Natural killer cell treated with Interleukin-12 subunit alpha and Interleukin-12 subunit beta and Interleukin-15 and Interleukin-18, amount 100 ng/mL, for 72 hours (primary cell): Measurements from ENCODE around the gene CST9. TPM values are rescaled to one million over a fixed set of nuclear protein-coding genes. Genes with fewer than 3 reads are reported as not detected.
"Not testable (repeated sequence)": the region's sequence is repeated elsewhere in the genome, so short reads cannot be mapped to it uniquely, and the experiment has no call there.

Experiments used
- ATAC-seq, 2 donors: fragments of 150-1000 bp; cut with Tn5 transposase in 1 of 2; sonication (Bioruptor Pico), chemical (Tn5 transposase) in 1 of 2; 2 replicates each; pipeline ENCODE4 v1.10.0; 2021
- DNase-seq: peaks from one replicate; pipeline ENCODE4 v3.0.0; 2022; ENCODE audit warnings: low spot score
- H3K27ac Mint-ChIP-seq, 2 donors: 1 replicate in 1 of 2; 2 replicates in 1 of 2; pipeline ENCODE4 v1.8.0; 2022; ENCODE audit warnings: mixed read lengths in 2 of 2, mild to moderate bottlenecking in 1 of 2, moderate library complexity in 1 of 2
- H3K27me3 Mint-ChIP-seq, 2 donors: 1 replicate in 1 of 2; 2 replicates in 1 of 2; pipeline ENCODE4 v1.8.0; 2022; ENCODE audit warnings: mixed read lengths in 2 of 2
- H3K36me3 Mint-ChIP-seq: one replicate; pipeline ENCODE4 v1.8.0; 2022; ENCODE audit warnings: mixed read lengths
- H3K4me1 Mint-ChIP-seq, 2 donors: 1 replicate in 1 of 2; 2 replicates in 1 of 2; pipeline ENCODE4 v1.8.0; 2022; ENCODE audit warnings: low read depth in 2 of 2, mixed read lengths in 2 of 2, mild to moderate bottlenecking in 1 of 2
- H3K4me3 Mint-ChIP-seq: one replicate; pipeline ENCODE4 v1.8.0; 2022; ENCODE audit warnings: mixed read lengths
- H3K9me3 Mint-ChIP-seq: 2 replicates; pipeline ENCODE4 v1.8.0; 2022; ENCODE audit warnings: mixed read lengths
- total RNA-seq, 2 donors: library from RNA; stranded (reverse); gene quantifications; one replicate each; pipeline ENCODE4 v1.2.3, GENCODE V29; 2022

CST9 gene
- total RNA-seq, 2 donors from 2014 or later, result not detected

DNA sequence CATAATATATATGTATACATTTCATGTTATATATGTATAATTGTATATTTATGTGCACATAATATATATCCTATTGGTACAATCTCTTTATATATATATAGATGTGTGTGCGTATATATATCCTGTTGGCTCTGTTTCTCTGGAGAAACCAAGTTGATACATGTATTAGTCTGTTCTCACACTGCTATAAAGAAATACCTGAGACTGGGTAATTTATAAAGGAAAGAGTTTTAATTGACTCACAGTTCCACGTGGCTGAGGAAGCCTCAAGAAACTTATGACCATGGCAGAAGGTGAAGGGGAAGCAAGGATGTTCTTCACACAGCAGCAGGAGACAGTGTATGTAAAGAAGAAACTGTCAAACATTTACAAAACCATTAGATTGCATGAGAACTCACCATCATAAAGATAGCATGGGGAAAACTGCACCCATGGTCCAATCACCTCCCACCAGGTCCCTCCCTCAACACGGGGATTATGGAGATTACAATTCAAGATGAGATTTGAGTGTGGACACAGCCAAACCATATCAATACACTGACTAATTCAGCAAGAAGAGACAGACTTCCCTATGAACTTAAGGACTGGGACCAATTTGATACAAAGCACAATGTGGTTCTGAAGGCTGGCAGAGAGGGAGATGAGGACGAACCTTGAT, 18.1 kb upstream of the CST9 start:
- no peak for ATAC-seq
- Mint-ChIP-seq H3K36me3 (no peaks in the 10 kb centered on the region), H3K9me3 (no peaks in the 10 kb centered on the region), H3K4me1 (peaks cover 3 to 5% of the 10 kb centered on the region in 2 donors), H3K4me3 (no peak overlapping the region), H3K27ac (no peak overlapping the region), H3K27me3 (peaks cover 23 to 24% of the 10 kb centered on the region in 2 donors)
- no peak for DNase-seq

DNA sequence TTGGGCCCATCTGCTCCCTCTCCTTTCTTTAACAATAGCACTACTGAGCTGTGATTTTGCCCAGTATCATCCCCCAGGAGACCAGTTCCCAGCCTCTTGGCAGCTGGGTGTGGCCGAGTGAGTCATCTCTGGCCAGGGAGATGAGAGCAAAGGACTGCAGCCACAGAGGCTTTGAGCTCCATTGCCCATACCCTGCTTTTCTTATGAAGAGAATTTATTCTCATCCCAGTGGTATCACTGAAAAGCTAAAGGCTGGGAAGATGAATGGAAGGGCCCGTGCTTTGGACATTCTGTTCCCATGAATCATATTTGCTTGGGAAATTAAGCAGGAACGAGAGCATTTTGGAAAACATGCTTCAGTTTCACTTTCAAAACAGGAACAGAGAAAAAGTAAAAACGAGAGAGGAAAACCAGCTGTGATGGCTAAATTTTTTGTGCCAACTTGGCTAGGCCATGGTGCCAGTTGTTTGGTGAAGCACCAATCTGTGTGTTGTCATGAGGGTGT, 17.2 kb upstream of the CST9 start:
- H3K27ac Mint-ChIP-seq, result peak overlapping the region in 1 of 2 donors; percentile 55
- no peak for DNase-seq
- no peak overlapping the region for H3K4me3 Mint-ChIP-seq
- peaks cover 3 to 5% of the 10 kb centered on the region in 2 donors for H3K4me1 Mint-ChIP-seq
- peaks cover 4% of the 10 kb centered on the region for H3K36me3 Mint-ChIP-seq
- peaks cover 26 to 33% of the 10 kb centered on the region in 2 donors for H3K27me3 Mint-ChIP-seq
- H3K9me3 Mint-ChIP-seq, result no peaks in the 10 kb centered on the region
- ATAC-seq, result no peak

DNA sequence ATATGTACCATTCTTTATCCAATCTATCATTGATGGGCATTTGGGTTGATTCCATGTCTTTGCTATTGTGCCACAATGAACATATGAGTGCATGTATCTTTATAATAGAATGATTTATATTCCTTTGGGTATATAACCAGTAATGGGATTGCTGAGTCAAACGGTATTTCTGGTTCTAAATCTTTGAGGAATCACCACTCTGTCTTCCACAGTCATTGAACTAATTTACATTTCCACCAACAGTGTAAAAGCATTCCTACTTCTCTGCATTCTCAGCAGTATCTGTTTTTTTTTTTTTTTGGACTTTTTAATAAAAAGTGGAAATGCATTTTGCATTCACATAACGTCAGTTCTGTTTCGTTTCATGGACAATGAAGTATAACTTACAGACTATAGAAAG, 16.7 kb upstream of the CST9 start:
- not testable (repeated sequence) for H3K4me3 Mint-ChIP-seq, H3K4me1 Mint-ChIP-seq, ATAC-seq, H3K9me3 Mint-ChIP-seq, H3K27ac Mint-ChIP-seq, DNase-seq, H3K36me3 Mint-ChIP-seq
- peaks cover 28 to 33% of the 10 kb centered on the region in 2 donors for H3K27me3 Mint-ChIP-seq

DNA sequence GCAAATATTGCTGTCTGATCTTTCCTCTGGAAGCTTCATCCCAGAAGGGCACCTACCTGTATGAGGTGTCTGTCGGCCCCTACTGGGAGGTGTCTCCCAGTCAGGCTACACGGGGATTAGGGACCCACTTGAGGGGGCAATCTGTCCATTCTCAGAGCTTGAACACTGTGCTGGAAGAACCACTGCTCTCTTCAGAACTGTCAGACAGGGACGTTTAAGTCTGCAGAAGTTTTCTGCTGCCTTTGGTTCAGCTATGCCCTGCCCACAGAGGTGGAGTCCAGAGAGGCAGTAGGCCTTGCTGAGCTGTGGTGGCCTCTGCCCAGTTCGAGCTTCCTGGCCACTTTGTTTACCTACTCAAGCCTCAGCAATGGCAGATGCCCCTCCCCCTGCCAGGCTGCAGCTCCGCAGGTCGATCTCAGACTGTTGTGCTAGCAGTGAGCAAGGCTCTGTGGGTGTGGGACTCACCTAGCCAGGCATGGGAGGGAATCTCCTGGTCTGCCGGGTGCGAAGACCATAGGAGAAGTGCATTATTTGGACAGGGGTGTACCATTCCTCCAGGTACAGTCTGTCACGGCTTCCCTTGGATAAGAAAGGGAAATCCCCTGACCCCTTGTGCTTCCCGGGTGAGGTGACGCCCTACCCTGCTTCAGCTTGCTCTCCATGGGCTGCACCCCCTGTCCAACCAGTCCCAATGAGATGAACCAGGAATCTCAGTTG, 15.1 kb upstream of the CST9 start:
- H3K27ac Mint-ChIP-seq, H3K36me3 Mint-ChIP-seq, H3K4me3 Mint-ChIP-seq, ATAC-seq, DNase-seq, H3K9me3 Mint-ChIP-seq, H3K4me1 Mint-ChIP-seq: not testable (repeated sequence)
- peaks cover 31 to 41% of the 10 kb centered on the region in 2 donors for H3K27me3 Mint-ChIP-seq

DNA sequence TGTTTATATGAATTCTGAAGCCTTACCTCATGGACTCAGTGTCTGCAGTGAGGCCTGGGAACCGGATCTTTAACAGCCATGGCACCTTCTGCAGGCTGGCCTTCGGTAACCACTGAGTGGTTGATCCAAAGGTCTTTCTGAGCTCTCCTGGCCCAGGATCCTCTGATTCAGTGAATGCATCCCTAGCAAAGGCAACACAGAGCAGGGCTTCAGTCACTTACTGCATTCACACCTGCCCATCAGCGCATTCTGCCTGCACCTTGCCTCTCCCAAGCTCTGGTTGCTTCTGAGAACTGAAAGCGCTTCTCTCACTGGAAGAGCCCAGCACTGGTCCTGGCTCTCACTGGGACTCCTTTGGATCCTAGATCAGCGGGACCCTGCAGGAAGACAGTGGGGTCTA, 8.4 kb upstream of the CST9 start:
- peaks cover 20 to 21% of the 10 kb centered on the region in 2 donors for H3K27me3 Mint-ChIP-seq
- H3K4me3 Mint-ChIP-seq, result no peak overlapping the region
- no peaks in the 10 kb centered on the region for H3K9me3 Mint-ChIP-seq
- no peak for DNase-seq
- ATAC-seq, result no peak
- no peaks in the 10 kb centered on the region for H3K4me1 Mint-ChIP-seq
- H3K27ac Mint-ChIP-seq, result no peak overlapping the region
- peaks cover 4% of the 10 kb centered on the region for H3K36me3 Mint-ChIP-seq

DNA sequence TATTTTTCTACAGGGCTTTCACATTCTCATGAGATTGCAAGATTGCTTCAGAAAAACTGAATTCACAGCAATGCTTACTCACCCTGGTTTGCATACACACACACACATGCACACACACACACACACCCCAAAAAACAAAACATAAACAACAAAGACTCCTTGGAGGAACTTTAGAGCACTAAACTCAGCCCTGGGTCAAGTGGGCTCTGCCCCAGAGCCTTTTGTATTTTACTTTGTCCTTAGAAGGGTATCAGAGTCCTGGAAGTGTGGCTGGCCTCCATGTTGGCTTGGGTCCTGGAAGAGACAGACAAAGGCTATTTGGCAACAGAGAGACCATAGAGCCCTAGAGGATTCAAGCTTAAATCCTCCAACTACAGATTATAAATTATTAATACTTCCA, 8.0 kb upstream of the CST9 start:
- Mint-ChIP-seq H3K27me3 (peaks cover 15 to 19% of the 10 kb centered on the region in 2 donors), H3K9me3 (no peaks in the 10 kb centered on the region), H3K27ac (no peak overlapping the region), H3K4me1 (no peaks in the 10 kb centered on the region), H3K4me3 (no peak overlapping the region), H3K36me3 (peaks cover 4% of the 10 kb centered on the region)
- ATAC-seq (no peak), DNase-seq (no peak)

DNA sequence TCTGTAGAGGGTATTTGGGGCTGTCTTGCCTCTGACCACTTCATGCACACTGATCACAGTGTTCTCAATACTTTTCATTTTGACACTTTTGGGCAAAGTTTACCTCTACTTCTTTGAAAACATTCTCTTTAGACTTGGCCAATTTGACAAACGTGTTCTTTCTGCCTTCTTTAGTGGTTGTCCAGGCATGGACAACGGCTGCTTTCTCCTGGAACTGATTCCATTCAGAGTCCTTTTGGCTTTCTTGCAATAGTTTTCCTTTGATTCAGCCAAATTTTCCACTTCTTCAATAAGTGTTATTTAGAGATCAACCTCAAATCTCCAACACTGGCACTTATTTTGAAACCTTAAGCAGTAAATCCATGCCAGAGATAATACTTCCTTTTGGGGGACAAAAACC, 6.7 kb upstream of the CST9 start:
- Mint-ChIP-seq H3K4me1 (no peaks in the 10 kb centered on the region), H3K27ac (no peak overlapping the region), H3K36me3 (no peaks in the 10 kb centered on the region), H3K27me3 (peaks cover 7 to 10% of the 10 kb centered on the region in 2 donors), H3K9me3 (no peaks in the 10 kb centered on the region), H3K4me3 (no peak overlapping the region)
- DNase-seq (no peak), ATAC-seq (no peak)

DNA sequence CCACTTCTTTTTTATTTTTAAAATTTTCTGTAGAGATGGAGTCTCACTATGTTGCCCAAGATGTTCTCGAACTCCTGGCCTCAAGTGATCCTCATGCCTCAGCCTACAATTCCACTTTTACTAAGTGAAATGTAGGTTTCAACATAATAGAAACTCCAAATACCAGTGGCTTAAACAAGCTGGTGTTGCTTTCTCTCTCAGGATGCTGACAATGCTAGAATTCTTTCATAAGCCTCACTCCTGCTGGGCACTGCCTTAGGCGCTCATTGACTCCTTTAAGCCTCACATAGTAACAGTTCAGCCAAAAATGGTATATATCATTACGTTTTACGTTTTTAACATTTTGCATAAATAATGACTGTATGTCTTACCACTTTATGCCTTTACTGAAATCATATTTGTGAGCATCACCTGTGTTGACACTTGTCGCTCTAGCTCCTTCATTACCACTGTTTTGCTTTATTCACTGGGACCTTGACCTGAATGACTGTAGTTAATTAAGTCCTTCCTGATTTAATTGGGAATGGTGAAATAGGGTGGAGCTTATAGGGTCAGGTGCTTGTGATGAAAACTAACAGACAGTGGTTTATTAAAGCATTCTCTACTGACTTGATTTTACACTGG, 3.9 kb upstream of the CST9 start:
- Mint-ChIP-seq H3K27ac (no peak overlapping the region), H3K4me1 (peaks cover 9 to 10% of the 10 kb centered on the region in 2 donors), H3K27me3 (peaks cover 0 to 6% of the 10 kb centered on the region in 2 donors), H3K4me3 (no peak overlapping the region), H3K36me3 (no peaks in the 10 kb centered on the region), H3K9me3 (no peaks in the 10 kb centered on the region)
- ATAC-seq (no peak), DNase-seq (no peak)

DNA sequence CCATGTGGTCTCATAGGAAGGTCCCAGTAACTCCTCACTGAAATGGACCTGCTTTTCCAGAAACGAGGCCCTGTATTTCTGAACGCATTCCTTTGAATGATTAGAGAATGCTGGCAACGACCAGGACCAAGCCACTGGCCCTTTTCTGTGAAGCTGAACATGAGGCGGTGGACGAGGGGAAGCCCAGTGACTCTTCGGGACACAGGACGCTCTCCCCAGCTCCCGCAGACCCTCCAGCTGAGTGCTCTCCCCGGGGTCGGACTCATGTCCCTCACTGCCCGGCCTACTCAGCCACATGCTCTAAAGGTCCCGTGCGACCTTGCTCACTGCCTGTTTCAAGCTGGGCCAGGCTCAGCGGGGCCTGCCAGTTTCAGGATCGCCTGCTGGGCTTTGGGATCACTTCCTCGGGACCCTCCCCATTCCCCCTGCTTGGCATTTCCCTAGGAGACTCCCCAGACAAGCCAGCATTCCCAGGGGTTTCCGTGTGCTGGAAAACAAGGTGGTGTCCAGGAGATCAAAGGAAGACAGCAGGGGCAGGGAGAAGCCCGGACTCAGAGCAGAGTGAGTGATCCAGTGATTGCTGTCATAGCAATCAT, 2.6 kb upstream of the CST9 start:
- ATAC-seq, result no peak
- Mint-ChIP-seq H3K27ac (no peak overlapping the region), H3K9me3 (no peaks in the 10 kb centered on the region), H3K36me3 (no peaks in the 10 kb centered on the region), H3K4me3 (no peak overlapping the region), H3K4me1 (peaks cover 9 to 10% of the 10 kb centered on the region in 2 donors), H3K27me3 (peaks cover 0 to 6% of the 10 kb centered on the region in 2 donors)
- DNase-seq, result no peak

DNA sequence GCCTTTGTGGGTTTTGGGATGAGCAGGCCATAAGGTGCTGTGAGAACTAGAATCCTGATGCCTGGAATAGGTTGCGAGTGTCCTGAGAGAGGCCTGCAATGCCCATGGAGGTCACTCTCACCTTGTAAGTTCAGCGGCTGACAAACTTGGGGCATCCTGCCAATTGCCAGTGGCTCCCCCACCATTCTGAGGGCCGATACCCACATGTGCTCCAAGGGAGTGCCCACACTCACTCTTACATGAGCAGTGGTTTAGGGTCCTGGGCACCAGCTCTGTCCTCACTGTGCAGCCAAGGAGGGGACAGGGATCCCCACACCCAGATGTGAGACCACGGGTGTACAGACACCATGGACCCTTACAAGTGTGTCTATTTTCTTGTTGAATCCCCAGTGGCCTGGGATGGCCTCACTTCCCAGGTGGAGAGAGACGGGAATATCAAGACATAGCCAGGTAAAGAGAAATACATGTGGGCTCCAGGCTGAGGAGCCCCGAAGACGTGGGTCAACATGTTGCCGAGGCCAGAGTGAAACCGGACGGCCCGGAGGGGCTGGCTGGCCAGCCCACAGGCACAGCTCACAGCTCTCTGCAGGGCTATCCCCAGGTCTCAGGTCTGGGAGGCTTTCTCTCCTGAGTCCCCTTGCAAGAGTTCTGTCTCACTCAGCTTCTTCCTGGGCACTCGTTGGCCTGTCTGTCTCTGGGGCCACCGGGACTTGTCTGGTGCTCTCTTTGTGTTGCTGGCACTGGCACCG, 2.0 kb upstream of the CST9 start:
- Mint-ChIP-seq H3K4me3 (no peak overlapping the region), H3K36me3 (no peaks in the 10 kb centered on the region), H3K4me1 (peaks cover 9 to 10% of the 10 kb centered on the region in 2 donors), H3K27me3 (peaks cover 0 to 6% of the 10 kb centered on the region in 2 donors), H3K27ac (no peak overlapping the region), H3K9me3 (no peaks in the 10 kb centered on the region)
- DNase-seq (no peak), ATAC-seq (no peak)

DNA sequence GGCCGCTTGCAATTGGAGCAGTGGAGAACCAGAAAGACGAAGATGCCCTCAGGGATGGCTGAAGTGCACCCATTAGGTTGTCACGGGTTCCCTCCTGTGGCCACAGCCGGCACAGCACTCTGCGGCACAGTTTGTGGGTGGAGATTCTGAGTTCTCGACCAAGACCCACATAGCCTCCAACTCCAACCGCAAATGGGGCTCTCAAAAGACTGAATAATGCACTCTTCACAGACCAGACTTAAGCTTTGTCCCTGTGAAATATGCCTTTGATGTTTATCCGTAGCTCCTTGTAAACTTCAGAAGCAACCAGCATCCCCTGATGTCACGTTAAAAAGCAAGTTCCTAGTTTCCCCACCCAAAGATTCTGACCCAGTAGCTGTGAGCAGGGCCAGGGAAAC, 934 bp upstream of the CST9 start:
- H3K4me3 Mint-ChIP-seq, result peak overlapping the region; percentile 8
- no peaks in the 10 kb centered on the region for H3K9me3 Mint-ChIP-seq
- DNase-seq, result peak; percentile 71
- no peaks in the 10 kb centered on the region for H3K36me3 Mint-ChIP-seq
- ATAC-seq, result peak; percentile 80 to 85
- H3K27ac Mint-ChIP-seq, result no peak overlapping the region
- H3K4me1 Mint-ChIP-seq, result peaks cover 9 to 10% of the 10 kb centered on the region in 2 donors
- peaks cover 0 to 6% of the 10 kb centered on the region in 2 donors for H3K27me3 Mint-ChIP-seq

DNA sequence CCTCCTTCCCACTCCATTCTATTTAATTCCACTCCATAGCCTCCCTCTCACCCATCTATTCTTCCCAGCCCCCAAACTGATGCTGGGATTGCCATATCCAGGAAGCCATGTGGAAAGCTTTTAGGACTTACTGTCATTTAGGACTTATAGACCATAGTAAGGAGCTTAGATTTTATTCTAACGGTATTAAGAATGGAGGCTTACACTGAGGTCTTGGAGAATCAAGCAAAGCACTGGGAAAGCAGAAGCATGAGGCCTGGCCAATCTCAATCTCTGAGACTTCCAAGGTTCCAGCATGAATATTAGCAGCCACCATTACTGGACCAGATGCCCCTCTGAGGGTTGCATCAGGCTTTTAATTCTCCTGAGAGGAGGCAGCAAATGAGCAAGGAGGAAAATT, 1.4 kb downstream of the CST9 start:
- H3K27ac Mint-ChIP-seq, result no peak overlapping the region
- no peak overlapping the region for H3K4me3 Mint-ChIP-seq
- H3K36me3 Mint-ChIP-seq, result no peaks in the 10 kb centered on the region
- ATAC-seq (no peak), DNase-seq (no peak)
- peaks cover 9 to 10% of the 10 kb centered on the region in 2 donors for H3K4me1 Mint-ChIP-seq
- no peaks in the 10 kb centered on the region for H3K27me3 Mint-ChIP-seq
- H3K9me3 Mint-ChIP-seq, result no peaks in the 10 kb centered on the region

DNA sequence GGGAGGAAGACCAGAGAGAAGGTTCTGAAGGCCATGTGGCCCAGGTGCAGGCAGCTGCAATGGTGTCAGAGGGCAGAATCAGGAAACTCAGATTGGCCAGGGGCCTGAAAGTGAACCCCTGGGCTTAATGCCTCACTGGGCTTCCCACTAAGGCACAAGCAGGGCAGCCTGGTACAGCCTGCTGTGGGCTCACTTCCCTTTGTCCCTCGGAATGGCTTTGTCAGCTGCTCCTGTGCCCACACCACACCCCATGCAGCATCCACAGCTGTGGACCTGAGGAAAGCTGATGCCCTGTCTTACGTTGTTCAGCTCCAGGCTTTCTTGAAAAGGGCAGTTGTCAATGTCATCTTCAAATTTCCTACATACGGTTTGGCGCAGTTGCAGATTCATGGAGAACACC, 2.4 kb downstream of the CST9 start:
- no peaks in the 10 kb centered on the region for H3K27me3 Mint-ChIP-seq
- H3K9me3 Mint-ChIP-seq, result no peaks in the 10 kb centered on the region
- H3K27ac Mint-ChIP-seq, result no peak overlapping the region
- ATAC-seq (no peak), DNase-seq (no peak)
- H3K4me3 Mint-ChIP-seq, result no peak overlapping the region
- H3K36me3 Mint-ChIP-seq, result no peaks in the 10 kb centered on the region
- H3K4me1 Mint-ChIP-seq, result peaks cover 9 to 10% of the 10 kb centered on the region in 2 donors
